GM21825 (cell line): ENCODE data around the gene PDZK1IP1.
"Not testable (repeated sequence)": the region's sequence is repeated elsewhere in the genome, so short reads cannot be mapped to it uniquely, and the experiment has no call there.

Experiments
- ATAC-seq: cut with Tn5 transposase; IDR thresholded peaks from one replicate; pipeline ENCODE4 v1.9.1; 2021; ENCODE audit warnings: mild to moderate bottlenecking, moderate library complexity; ENCODE audit not compliant: unreplicated experiment

PDZK1IP1 gene

GRCh38 chr1:47223921-47224675, 34.3 kb upstream of the PDZK1IP1 start:
- no peak for ATAC-seq

DNA sequence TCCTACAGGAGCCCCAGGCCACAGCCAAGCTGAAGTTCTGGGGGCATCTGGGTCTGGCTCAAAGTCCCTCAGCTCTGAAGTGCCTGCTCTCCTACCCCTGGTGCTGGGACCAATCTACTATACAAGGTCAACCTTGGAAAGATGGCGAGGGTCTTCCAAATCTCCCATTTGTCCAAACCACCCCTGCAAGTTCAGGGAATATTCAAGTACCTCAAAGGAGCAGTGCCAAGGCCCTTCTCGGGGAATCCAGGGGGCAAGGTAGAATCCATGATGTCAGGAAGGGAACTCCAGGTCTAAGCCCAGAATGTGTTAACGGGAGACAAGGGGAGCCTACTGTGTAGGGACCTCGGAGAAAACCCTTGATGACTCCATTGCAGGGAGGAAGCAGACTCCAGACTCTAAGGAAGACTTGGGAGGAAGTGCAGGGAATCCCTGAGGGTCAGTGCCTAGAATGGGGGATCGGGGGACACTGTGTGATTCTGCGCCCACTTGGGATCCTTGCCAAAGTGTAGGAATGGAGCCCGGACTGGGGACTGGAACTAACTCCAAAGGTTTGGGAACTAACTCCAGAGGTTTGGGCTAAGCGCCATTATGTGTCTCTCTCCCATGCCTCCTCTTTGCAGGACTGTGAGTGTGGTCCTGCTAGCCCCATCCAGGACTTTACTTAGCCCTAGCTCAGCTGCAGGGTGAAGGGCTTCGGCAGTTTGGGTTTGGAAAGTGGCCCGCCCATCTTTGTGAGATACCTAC, 33.5 kb upstream of the PDZK1IP1 start:
- ATAC-seq: no peak

DNA sequence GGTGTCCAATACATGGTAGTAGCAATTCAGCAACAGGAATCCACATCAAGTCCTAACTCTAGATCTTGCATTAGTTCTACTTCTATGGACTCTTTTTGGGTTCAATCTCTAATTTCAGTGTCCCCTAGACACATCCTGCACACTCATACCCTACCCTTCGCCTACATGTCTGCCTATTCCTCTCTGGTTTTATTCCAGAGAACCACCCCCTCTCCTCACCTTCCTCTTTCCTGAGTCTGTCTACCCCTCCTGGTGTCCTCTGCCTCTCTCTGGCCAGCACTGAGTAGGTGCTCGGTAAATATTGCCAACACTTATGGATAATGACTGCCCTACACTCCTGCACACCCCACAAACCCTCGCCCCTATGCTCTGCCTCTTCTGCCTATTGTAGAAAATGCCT, 32.6 kb upstream of the PDZK1IP1 start:
- ATAC-seq: no peak

- no peak for ATAC-seq
These were observed 29.9 kb upstream of the PDZK1IP1 start for GRCh38 chr1:47219590-47220220.

GRCh38 chr1:47219001-47219400, 29.2 kb upstream of the PDZK1IP1 start:
- ATAC-seq: no peak

- ATAC-seq: no peak
These were observed 26.6 kb upstream of the PDZK1IP1 start for GRCh38 chr1:47216278-47217059.

DNA sequence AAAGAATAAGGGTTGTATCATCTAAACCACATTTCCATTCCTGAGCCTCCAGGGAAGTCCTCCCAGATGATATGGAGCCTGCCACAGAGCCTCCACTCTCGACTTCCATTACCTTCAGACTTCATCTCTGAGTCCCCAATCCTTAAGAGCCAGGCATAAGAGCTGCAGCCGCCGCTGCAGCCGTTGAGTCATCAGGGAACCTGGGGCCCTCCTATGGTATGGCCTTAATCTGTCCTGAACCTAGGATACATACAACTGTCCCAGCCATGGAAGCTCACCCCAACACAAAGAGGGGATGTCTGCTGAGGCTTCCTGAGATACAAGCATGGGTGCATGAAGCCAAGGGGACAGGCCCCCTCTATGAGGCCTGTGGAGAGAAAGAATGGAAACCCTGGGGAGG, 25.9 kb upstream of the PDZK1IP1 start:
- ATAC-seq: no peak

DNA sequence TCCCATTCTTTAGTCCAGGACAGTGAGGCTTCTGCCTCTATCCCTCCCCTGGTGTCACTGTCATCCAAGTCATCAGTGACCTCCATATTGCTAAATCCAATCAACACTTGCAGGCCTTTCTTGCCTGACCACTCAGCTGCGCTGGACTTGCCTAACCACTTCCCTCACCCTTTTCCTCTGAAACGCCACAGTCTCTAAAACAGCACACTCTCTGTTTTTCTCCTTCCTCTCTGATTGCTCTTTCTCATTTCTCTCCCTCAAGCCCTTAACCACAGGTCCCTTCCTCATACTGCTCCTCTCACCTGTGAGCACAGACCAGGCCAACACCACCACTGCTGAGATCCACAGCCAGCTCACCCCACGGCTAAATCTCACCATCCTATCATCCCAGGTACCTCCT, 24.7 kb upstream of the PDZK1IP1 start:
- no peak for ATAC-seq

GRCh38 chr1:47213230-47213963, 23.6 kb upstream of the PDZK1IP1 start:
- ATAC-seq: no peak

DNA sequence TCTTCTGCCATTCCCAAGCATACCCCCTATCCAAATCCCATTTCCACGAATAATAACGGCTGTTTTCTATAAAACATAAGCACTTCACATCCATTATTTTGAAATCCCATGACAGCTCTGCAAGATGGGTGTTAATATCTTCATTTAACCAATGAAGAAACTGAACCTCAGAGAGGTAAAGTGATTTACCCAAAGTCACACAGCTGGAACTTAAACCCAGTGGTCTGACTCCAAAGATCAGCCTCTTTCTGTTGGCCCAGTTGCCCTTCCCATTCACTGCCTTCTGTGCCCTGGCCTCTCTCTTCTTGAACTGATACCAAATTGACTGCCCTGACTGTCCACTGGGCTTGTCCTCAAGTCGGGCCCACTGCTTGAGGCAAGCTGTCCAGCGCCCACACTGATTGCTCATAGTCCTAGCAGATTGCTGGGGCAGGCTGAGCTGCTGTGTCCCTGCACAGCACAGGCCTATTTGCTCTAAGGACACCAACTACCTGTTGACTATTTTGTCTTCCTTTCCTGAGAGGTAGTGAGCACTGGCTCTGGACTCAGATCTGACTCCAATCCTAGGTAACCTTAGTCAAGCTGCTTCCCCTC, 22.9 kb upstream of the PDZK1IP1 start:
- ATAC-seq: no peak

DNA sequence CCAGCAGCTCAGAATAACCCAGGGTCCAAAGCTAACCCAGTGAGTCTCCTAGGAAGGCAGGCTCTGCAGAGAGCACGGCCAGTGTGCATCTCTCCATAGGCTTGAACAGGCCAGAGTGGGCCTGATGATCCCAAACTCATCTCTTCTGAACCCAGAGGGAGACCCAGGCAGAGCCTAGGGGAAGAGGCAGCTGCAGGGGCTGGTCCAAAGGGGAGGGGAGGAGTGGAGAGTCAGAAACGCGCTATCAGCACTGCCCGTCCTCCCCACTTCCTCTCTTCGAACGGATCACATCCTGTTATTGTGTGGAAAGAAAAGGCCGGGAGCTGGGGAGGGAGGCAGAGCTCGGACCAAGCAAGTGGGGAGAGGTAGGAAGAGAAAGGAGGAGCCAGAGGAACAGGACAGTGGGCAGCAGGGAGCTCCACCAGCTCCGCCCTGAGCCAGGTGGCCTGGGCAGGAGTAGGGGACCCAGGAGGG, 22.0 kb upstream of the PDZK1IP1 start:
- no peak for ATAC-seq

GRCh38 chr1:47210666-47211065, 20.8 kb upstream of the PDZK1IP1 start:
- no peak for ATAC-seq

- no peak for ATAC-seq
These were observed 20.0 kb upstream of the PDZK1IP1 start for GRCh38 chr1:47209725-47210325.

- no peak for ATAC-seq
These were observed 19.3 kb upstream of the PDZK1IP1 start for GRCh38 chr1:47209091-47209490.

DNA sequence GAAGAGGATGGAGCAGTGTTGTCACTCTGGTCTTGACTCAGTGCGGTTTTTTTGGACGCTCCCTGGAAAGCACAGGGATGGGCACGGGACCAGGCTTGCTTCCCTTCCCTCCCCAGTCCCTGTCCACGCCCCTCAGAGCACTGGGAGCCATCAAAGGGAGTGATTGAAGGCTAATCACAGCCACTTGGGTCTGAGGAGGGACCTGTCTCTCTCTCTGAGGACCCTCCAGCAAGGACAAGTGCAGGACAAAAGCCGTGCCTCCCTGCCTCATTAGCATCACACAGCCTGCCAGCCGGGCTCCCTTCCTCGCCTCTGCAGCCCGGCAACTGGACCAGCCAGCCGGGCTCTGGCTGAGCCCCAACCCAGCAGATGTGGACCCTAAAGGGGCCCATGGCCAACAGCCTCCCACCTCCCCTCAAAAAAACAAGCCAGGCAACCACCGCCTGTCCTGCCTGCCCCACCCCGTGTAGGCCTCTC, 18.6 kb upstream of the PDZK1IP1 start:
- no peak for ATAC-seq

DNA sequence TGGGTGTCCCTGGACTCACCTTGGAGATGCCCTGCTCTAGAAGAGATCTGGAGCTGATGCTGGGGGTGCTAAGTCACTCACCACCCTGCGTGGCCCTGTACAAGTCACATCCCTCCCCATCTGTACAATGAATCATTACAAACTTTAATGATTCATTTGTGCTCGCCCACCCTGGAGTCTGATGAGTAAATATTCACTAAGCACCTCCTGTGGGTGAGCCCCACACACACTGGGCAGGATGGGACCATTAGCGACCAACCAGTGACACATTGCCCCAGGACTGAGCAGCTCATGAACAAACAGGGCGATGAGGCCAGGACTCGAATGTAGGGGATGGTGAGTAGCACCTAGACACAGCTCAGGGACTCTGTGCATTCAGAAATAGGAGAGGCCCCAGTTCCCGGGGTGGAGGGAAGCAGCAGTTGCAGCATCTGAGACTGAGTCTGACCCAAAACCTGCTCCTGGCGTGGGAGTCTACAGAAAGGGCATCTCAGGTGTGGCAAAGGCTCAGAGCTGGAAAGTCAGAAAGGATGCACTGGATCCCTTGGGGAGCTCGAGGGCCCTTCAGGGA, 18.1 kb upstream of the PDZK1IP1 start:
- no peak for ATAC-seq

DNA sequence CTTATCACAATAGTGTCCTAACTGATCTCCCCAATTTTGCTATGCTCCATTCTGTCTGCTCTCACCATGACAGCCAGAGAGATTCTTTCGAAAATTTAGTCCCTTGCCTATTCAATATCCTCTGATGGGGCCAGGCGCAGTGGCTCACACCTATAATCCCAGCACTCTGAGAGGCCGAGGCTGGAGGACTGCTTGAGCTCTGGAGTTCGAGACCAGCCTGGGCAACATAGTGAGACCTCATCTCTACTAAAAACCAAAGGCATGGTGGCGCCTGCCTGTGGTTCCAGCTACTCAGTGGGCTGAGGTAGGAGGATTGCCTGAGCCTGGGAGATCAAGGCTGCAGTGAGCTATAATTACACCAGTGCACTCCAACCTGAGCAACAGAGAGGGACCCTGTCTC, 16.1 kb upstream of the PDZK1IP1 start:
- no peak for ATAC-seq

DNA sequence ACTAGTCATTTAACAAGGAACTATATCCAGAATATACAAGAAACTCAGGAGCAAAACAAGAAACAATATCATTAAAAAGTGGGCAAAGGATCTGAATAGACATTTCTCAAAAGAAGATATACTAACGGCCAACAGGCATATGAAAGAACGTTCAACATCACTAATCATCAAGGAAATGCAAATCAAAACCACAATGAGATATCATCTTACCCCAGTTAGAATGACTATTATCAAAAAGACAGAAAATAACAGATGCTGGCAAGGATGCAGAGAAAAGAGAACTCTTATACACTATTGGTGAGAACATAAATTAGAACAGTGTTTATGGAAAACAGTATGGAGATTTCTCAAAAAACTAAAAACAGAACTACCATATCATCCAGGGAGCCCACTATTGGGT, 13.7 kb upstream of the PDZK1IP1 start:
- ATAC-seq: not testable (repeated sequence)

GRCh38 chr1:47201179-47201578, 11.3 kb upstream of the PDZK1IP1 start:
- ATAC-seq: no peak
